GM10248 (cell line): ENCODE measurements around the gene HSPA12A.

Source experiments
- CTCF ChIA-PET: fragments of 300-600 bp; sonication (Branson Sonifier 250); formaldehyde crosslinking; extraction: SDS; loops from one replicate; lab custom pipeline; 2021; ENCODE audit warnings: antibody characterized with exemption; lab: Yijun Ruan, JAX
- POLR2A ChIA-PET: fragments of 350-650 bp; sonication (Branson Sonifier 250); formaldehyde crosslinking; extraction: SDS; loops from one replicate; lab custom pipeline; 2020; ENCODE audit warnings: antibody characterized with exemption; lab: Yijun Ruan, JAX
- DNase-seq: peaks from one replicate; pipeline ENCODE4 v3.0.0; 2012; ENCODE audit errors: extremely low spot score
- TF ChIP-seq, protein P1 (sequence below): IDR thresholded peaks from 2 replicates; pipeline ENCODE4 v1.5.1; 2012; ENCODE audit warnings: mild to moderate bottlenecking, low read depth; ENCODE audit errors: extremely low read depth, missing control alignments, control extremely low read depth

HSPA12A gene

DNA sequence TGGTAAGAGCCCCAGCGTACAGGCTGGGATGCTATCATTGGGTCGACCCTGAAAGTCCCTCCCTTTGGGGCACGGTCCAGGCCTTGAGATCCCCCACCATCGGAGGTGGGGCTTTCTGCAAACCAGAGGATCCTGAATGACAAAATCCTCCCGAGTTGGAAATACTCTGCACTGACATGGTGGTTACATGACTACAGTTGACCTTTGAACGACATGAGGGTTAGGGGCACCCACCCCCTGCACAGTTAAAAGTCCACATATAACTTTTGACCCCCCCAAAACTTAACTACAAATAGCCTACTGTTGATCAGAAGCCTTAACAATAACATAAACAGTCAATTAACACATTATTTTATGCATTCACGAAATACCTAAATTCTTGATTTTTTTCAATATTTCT, 13.1 kb downstream of the HSPA12A start:
- POLR2A ChIA-PET, result no interaction called here
- TF ChIP-seq, protein P1, sequence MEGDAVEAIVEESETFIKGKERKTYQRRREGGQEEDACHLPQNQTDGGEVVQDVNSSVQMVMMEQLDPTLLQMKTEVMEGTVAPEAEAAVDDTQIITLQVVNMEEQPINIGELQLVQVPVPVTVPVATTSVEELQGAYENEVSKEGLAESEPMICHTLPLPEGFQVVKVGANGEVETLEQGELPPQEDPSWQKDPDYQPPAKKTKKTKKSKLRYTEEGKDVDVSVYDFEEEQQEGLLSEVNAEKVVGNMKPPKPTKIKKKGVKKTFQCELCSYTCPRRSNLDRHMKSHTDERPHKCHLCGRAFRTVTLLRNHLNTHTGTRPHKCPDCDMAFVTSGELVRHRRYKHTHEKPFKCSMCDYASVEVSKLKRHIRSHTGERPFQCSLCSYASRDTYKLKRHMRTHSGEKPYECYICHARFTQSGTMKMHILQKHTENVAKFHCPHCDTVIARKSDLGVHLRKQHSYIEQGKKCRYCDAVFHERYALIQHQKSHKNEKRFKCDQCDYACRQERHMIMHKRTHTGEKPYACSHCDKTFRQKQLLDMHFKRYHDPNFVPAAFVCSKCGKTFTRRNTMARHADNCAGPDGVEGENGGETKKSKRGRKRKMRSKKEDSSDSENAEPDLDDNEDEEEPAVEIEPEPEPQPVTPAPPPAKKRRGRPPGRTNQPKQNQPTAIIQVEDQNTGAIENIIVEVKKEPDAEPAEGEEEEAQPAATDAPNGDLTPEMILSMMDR, result no peak
- CTCF ChIA-PET, result no interaction called here
- no peak for DNase-seq

DNA sequence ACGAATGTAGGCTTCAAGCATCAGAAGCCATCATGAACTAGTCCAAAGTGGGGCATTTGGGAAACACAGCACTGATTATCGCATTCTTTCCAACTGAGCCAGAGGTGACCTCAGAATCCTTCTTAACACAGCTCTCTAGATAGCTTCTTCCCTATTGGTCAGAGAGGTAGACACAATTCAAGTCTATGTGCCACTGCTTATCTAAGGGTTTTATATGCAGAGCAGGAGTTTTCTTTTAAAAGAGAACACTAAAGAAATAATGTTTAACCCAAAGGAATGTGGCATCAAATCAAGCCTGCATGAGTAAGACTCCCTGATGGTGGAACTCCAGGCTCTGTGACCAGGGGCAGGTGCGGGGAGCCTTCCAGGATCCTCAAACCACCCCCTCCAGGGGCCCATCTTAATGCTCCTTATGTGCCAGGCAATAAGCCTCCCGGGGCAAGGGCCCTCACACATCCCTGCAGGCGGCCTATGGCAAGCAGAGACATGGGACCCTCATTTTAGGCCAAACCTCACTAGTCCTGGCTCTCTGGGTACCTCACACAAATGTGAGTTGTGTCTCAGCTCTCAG, 13.8 kb downstream of the HSPA12A start:
- ChIA-PET CTCF (no interaction called here), POLR2A (no interaction called here)
- DNase-seq, result no peak
- TF ChIP-seq, protein P1, result no peak

DNA sequence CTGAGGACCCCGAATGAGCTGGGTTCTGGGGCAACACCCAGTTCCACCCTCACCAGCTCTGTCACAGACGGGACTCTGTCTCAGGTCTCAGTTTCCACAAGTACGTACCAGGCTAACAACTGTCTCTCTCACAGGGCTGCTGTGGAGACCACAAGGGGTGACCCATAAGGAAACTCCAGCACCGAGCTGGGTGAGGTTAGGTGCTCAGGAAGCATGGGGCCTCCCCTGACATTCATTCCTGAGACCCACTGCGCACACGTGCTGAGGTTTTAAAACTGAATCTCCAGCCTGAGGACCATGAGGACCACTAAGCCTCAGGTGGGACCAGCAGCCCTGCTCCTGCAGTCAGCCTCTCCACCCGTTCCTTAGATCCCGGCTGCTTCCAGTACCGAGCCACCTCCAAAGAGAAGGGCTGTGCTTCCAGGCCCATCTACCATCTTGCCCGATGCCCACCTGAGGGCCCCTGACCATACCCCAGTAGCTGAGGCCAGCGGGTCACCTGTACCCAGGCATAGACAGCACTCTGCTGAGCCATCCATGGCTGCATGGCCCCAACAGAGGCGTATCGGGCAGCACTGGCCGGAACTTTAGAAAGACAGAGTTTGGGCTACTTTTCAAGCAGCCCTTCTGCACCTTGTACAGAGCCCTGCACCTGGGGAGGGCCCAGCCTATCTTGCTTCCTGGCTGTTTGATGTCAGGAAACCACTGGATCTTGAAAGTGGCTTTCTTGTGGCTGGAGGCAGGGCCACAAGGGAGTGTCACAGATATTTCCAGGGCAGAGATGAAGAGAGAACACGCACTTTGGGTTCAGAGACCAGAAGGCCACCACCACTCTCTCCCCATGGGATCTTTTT, 18.7 kb downstream of the HSPA12A start:
- CTCF ChIA-PET, result interaction anchor here (1.2 kb wide), 1 partner anchor 65 kb away, joined by 4 read pairs; no protein-coding TSS in a partner anchor
- DNase-seq, result no peak
- POLR2A ChIA-PET, result no interaction called here
- TF ChIP-seq, protein P1, result no peak

- ChIA-PET POLR2A (no interaction called here), CTCF (interaction anchor here (1.2 kb wide), 1 partner anchor 66 kb away, joined by 4 read pairs; no protein-coding TSS in a partner anchor)
- TF ChIP-seq, protein P1, result no peak
- DNase-seq, result no peak
These were observed 19.5 kb downstream of the HSPA12A start for GRCh38 chr10:116722736-116723427.

DNA sequence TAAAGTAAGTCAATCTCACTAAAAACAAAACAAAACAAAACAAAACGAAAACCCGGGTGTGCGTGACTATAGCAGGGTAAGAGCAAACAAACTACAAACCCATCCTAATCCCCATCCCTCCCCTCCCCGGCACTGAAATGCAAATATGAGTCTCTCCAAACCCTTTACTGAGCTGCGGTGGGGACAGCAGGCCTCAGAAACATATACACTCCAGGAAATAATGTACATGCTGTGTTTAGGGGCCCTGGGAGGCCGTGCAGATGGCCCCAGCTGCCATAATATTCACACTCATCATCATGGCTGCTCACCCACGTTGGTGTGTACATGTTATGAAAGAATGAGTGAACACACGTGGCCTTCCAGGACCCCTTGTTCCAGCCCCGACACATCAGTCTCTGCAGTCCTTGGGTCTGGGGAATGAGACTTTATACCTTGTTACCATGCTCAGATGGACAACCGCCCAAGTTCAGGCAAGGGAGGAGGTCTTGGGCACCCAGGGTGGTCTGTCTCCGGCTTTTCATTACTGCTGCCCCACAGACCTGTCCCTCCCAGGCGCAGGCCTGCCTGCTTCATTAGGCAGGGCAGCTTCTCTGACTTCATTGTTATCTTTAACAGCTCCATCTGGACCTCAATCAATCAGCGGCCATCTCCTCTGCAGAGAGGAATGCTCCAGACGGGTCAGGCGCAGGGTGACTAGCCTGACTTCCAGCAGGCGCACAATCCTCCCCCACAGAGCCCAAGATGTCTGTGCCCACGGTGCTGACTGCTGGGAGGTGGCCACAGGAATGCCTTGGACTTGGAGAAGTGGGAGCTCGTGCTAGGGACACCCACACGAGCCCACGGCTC, 20.6 kb downstream of the HSPA12A start:
- ChIA-PET CTCF (interaction anchor here (0.9 kb wide), 1 partner anchor 9 kb away, joined by 3 read pairs; no protein-coding TSS in a partner anchor), POLR2A (no interaction called here)
- TF ChIP-seq, protein P1, result no peak
- DNase-seq, result no peak
